NB4 (cell line): Measurements from ENCODE around the gene LTBP4.

Experiments used
- MAX ChIP-seq: IDR thresholded peaks from 2 replicates; pipeline ENCODE4 v1.6.1; 2011; ENCODE audit warnings: low read depth, low read length
- POLR2A ChIP-seq: IDR thresholded peaks from 2 replicates; pipeline ENCODE4 v1.6.1; 2011; ENCODE audit warnings: mild to moderate bottlenecking; ENCODE audit not compliant: insufficient read length; ENCODE audit errors: extremely low read depth
- TF ChIP-seq, protein P1 (sequence below): IDR thresholded peaks from one replicate; pipeline ENCODE4 v1.5.1; 2012; ENCODE audit warnings: low read depth, low read length

DNA sequence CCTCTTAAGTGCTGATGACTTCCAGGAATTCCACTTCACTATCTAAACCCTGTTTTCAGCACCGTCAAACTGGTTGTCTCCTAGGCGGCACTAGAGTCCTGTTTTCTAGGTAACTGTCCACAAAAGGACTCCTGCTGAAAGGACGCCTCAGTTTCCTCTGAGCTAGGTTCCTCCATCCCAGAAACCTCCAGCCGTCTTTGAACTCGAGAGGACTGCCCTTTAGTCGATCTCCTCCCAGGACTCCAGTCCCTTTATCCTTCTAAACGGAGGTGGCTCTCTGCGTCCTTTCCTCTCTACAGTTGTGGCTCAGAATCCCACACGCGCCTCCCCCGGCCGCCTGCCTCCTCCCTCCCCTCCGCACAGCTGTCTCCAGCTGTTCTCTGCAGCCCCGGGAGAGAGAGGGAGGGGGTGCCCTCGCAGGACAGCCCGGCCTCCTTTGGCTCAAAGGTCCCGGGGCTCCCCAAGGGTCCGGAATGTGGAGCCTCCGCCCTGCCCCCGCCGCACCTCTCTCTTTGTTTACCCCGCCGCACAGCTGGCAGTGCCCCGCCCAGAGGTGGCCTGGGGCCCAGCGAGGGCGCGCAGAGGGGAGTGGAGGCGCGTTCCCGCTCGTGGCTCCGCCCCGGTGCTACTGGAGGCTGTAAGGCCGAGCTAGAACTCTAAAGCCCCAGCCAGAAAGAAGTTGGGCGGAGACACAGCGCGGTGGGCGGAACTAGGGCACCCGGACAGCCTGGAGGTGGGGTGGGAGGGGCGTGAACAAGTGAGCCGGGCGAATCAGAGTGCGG, 2.4 kb downstream of the LTBP4 start:
- no peak for TF ChIP-seq POLR2A
- TF ChIP-seq, protein P1, sequence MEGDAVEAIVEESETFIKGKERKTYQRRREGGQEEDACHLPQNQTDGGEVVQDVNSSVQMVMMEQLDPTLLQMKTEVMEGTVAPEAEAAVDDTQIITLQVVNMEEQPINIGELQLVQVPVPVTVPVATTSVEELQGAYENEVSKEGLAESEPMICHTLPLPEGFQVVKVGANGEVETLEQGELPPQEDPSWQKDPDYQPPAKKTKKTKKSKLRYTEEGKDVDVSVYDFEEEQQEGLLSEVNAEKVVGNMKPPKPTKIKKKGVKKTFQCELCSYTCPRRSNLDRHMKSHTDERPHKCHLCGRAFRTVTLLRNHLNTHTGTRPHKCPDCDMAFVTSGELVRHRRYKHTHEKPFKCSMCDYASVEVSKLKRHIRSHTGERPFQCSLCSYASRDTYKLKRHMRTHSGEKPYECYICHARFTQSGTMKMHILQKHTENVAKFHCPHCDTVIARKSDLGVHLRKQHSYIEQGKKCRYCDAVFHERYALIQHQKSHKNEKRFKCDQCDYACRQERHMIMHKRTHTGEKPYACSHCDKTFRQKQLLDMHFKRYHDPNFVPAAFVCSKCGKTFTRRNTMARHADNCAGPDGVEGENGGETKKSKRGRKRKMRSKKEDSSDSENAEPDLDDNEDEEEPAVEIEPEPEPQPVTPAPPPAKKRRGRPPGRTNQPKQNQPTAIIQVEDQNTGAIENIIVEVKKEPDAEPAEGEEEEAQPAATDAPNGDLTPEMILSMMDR = no peak
- TF ChIP-seq MAX = no peak
